Large intestine (tissue), 3 donors: ENCODE results near the gene CDK8. TPM values are rescaled to one million over a fixed set of nuclear protein-coding genes. Genes with fewer than 3 reads are reported as not detected.
"Not testable (repeated sequence)": the region's sequence is repeated elsewhere in the genome, so short reads cannot be mapped to it uniquely, and the experiment has no call there.

Source experiments
- DNase-seq, 2 donors: peaks; one replicate each; pipeline versions ENCODE4 v3.0.0 to v3.0.0-alpha.2; 2013
- H3K27ac ChIP-seq: one replicate; pipeline ENCODE4 v1.5.1; 2013; ENCODE audit warnings: low read length
- H3K27me3 ChIP-seq: 2 replicates; pipeline ENCODE4 v1.6.1; 2013; ENCODE audit warnings: low read length; ENCODE audit not compliant: control insufficient read depth, insufficient read depth
- H3K36me3 ChIP-seq: 2 replicates; pipeline ENCODE4 v1.6.1; 2013; ENCODE audit warnings: low read length; ENCODE audit not compliant: control insufficient read depth, insufficient read depth
- H3K4me1 ChIP-seq: one replicate; pipeline ENCODE4 v1.6.1; 2013; ENCODE audit warnings: low read length; ENCODE audit not compliant: control insufficient read depth, insufficient read depth
- H3K4me3 ChIP-seq: one replicate; pipeline ENCODE4 v1.5.1; 2013; ENCODE audit warnings: low read length
- H3K9me3 ChIP-seq: one replicate; pipeline ENCODE4 v1.6.1; 2013; ENCODE audit warnings: mild to moderate bottlenecking, low read depth, low read length, moderate library complexity; ENCODE audit not compliant: control insufficient read depth
- WGBS: methylation state at CpG from one replicate; pipeline ENCODE4 v1.1.5; 2013; ENCODE audit warnings: low lambda C conversion rate; ENCODE audit not compliant: insufficient coverage; 5-methylcytosine and 5-hydroxymethylcytosine counted together
- polyA plus RNA-seq: library from polyadenylated mRNA; unstranded; fragments of 120-200 nt; gene quantifications from one replicate; pipeline ENCODE4 v1.2.1, GENCODE V29; 2013

CDK8 gene
- polyA plus RNA-seq, 1 donor, result 30.1 TPM

GRCh38 chr13:26308836-26309235, 54.9 kb downstream of the CDK8 start:
- Histone ChIP-seq H3K27me3 (no peaks in the 10 kb centered on the region), H3K9me3 (no peaks in the 10 kb centered on the region), H3K27ac (no peak overlapping the region), H3K4me1 (no peaks in the 10 kb centered on the region), H3K36me3 (no peaks in the 10 kb centered on the region), H3K4me3 (no peak overlapping the region)
- WGBS, result no CpG with 5 or more reads among the region's 6 CpGs
- no peak for DNase-seq

- H3K36me3 ChIP-seq, result no peaks in the 10 kb centered on the region
- no peaks in the 10 kb centered on the region for H3K27me3 ChIP-seq
- WGBS, result no CpG with 5 or more reads among the region's 4 CpGs
- H3K9me3 ChIP-seq, result no peaks in the 10 kb centered on the region
- no peak overlapping the region for H3K27ac ChIP-seq
- H3K4me1 ChIP-seq, result no peaks in the 10 kb centered on the region
- no peak overlapping the region for H3K4me3 ChIP-seq
- no peak for DNase-seq
Observed at GRCh38 chr13:26310003-26310402, 56.1 kb downstream of the CDK8 start.

- no peaks in the 10 kb centered on the region for H3K36me3 ChIP-seq
- H3K4me1 ChIP-seq, result no peaks in the 10 kb centered on the region
- H3K9me3 ChIP-seq, result no peaks in the 10 kb centered on the region
- H3K4me3 ChIP-seq, result no peak overlapping the region
- WGBS, result no CpG with 5 or more reads among the region's 5 CpGs
- no peak for DNase-seq
- no peak overlapping the region for H3K27ac ChIP-seq
- no peaks in the 10 kb centered on the region for H3K27me3 ChIP-seq
Observed at GRCh38 chr13:26310470-26310869, 56.5 kb downstream of the CDK8 start.

- H3K9me3 ChIP-seq, H3K4me3 ChIP-seq, H3K36me3 ChIP-seq, H3K27ac ChIP-seq, DNase-seq, H3K27me3 ChIP-seq, H3K4me1 ChIP-seq: not testable (repeated sequence)
- WGBS, result 100% methylated on average over 1 of the region's 7 CpGs
Observed at GRCh38 chr13:26312019-26312418, 58.1 kb downstream of the CDK8 start.

GRCh38 chr13:26316095-26316494, 62.2 kb downstream of the CDK8 start:
- not testable (repeated sequence) for H3K4me3 ChIP-seq, H3K27me3 ChIP-seq
- WGBS, result 100% methylated on average over 1 of the region's 1 CpG

GRCh38 chr13:26320766-26321165, 66.8 kb downstream of the CDK8 start:
- Histone ChIP-seq H3K4me3 (no peak overlapping the region), H3K36me3 (no peaks in the 10 kb centered on the region), H3K27me3 (no peaks in the 10 kb centered on the region), H3K9me3 (peaks cover 2% of the 10 kb centered on the region), H3K27ac (no peak overlapping the region), H3K4me1 (no peaks in the 10 kb centered on the region)
- no peak for DNase-seq

More at GRCh38 chr13:26316095-26316494, 62.2 kb downstream of the CDK8 start:
- not testable (repeated sequence) for DNase-seq, H3K27ac ChIP-seq, H3K4me1 ChIP-seq, H3K36me3 ChIP-seq, H3K9me3 ChIP-seq

- Histone ChIP-seq H3K4me1 (peaks cover 4% of the 10 kb centered on the region), H3K9me3 (peaks cover 2% of the 10 kb centered on the region), H3K36me3 (no peaks in the 10 kb centered on the region), H3K27ac (no peak overlapping the region), H3K4me3 (no peak overlapping the region), H3K27me3 (no peaks in the 10 kb centered on the region)
- no peak for DNase-seq
- no CpG with 5 or more reads among the region's 2 CpGs for WGBS
Observed at GRCh38 chr13:26323127-26323526, 69.2 kb downstream of the CDK8 start.

GRCh38 chr13:26323764-26324163, 69.8 kb downstream of the CDK8 start:
- Histone ChIP-seq H3K27ac (no peak overlapping the region), H3K4me1 (peaks cover 4% of the 10 kb centered on the region)
- 100% methylated on average over 1 of the region's 1 CpG for WGBS

GRCh38 chr13:26324294-26324693, 70.4 kb downstream of the CDK8 start:
- WGBS, result 97% methylated on average over 3 of the region's 3 CpGs
- H3K36me3 ChIP-seq, result no peaks in the 10 kb centered on the region
- H3K27ac ChIP-seq, result no peak overlapping the region
- H3K27me3 ChIP-seq, result no peaks in the 10 kb centered on the region
- no peak overlapping the region for H3K4me3 ChIP-seq
- peaks cover 4% of the 10 kb centered on the region for H3K4me1 ChIP-seq
- no peak for DNase-seq
- H3K9me3 ChIP-seq, result peaks cover 2% of the 10 kb centered on the region

More at GRCh38 chr13:26323764-26324163, 69.8 kb downstream of the CDK8 start:
- H3K27me3 ChIP-seq, result no peaks in the 10 kb centered on the region
- peaks cover 2% of the 10 kb centered on the region for H3K9me3 ChIP-seq
- no peaks in the 10 kb centered on the region for H3K36me3 ChIP-seq
- H3K4me3 ChIP-seq, result no peak overlapping the region
- DNase-seq, result no peak

- H3K27me3 ChIP-seq, result no peaks in the 10 kb centered on the region
- no peak overlapping the region for H3K27ac ChIP-seq
- no peak overlapping the region for H3K4me3 ChIP-seq
Observed at GRCh38 chr13:26324867-26325266, 70.9 kb downstream of the CDK8 start.

GRCh38 chr13:26325876-26326275, 71.9 kb downstream of the CDK8 start:
- Histone ChIP-seq H3K36me3 (no peaks in the 10 kb centered on the region), H3K27me3 (no peaks in the 10 kb centered on the region), H3K4me3 (no peak overlapping the region), H3K27ac (no peak overlapping the region), H3K4me1 (peaks cover 4% of the 10 kb centered on the region), H3K9me3 (peaks cover 2% of the 10 kb centered on the region)
- no CpG with 5 or more reads among the region's 1 CpG for WGBS
- DNase-seq, result no peak

More at GRCh38 chr13:26324867-26325266, 70.9 kb downstream of the CDK8 start:
- H3K9me3 ChIP-seq, result peaks cover 2% of the 10 kb centered on the region
- peaks cover 4% of the 10 kb centered on the region for H3K4me1 ChIP-seq
- H3K36me3 ChIP-seq, result no peaks in the 10 kb centered on the region
- DNase-seq, result no peak
